ENCODE results near the gene GLT6D1. TPM values are rescaled to one million over a fixed set of nuclear protein-coding genes. Genes with fewer than 3 reads are reported as not detected.

The GLT6D1 gene
- total RNA-seq, 1 donor from 2014 or later, result not detected

DNA sequence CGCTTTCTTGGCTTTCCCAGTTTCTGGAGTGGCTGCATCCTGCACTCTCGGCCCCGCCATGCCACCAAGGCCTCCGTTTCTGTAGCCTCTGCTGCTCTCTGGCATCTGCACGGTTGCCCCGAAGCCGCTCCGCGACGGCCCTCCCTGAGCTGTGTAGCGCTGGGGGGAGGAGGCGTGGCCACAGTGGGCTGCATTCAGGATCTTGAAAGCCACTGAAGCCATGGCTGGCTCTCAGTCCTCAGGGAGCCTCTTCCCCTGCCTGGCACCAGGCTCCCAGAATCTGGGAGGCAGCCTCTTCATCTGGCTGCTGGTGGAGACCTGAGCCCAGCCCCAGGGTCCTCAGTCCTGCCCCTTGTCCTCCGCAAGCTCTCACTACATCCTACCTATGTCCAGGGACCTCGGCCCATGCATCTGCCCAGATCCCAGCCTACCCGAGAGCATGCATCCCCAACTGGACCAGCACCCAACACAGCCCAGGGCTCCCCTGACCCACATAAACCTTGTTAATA lies 52.7 kb downstream of the GLT6D1 start:
- H3K4me3 Mint-ChIP-seq (ENCODE audit: unreplicated experiment), result no peak overlapping the region
- Histone ChIP-seq H3K9me3 (ENCODE audit: insufficient read depth, low read depth, low read length) (peaks cover 3% of the 10 kb centered on the region), H3K4me2 (ENCODE audit: low read length) (no peak overlapping the region), H3K9ac (ENCODE audit: low read length) (no peak overlapping the region), H3K4me3 (ENCODE audit: insufficient read depth, low read depth, low read length) (no peak overlapping the region), H3K27ac (ENCODE audit: low read depth, low read length) (no peak overlapping the region), H3K36me3 (ENCODE audit: insufficient read depth, low read length) (no peaks in the 10 kb centered on the region), H3K79me2 (ENCODE audit: insufficient read depth, low read length) (no peaks in the 10 kb centered on the region), H3K27me3 (ENCODE audit: insufficient read depth, low read length) (no peaks in the 10 kb centered on the region), H4K20me1 (ENCODE audit: insufficient read depth, low read length) (no peaks in the 10 kb centered on the region), H3K4me1 (ENCODE audit: insufficient read depth, low read length) (no peaks in the 10 kb centered on the region), H2AFZ (ENCODE audit: low read depth, low read length) (no peak overlapping the region)
- H3K9me3 Mint-ChIP-seq (ENCODE audit: unreplicated experiment), result peaks cover 8% of the 10 kb centered on the region
- no peak for TF ChIP-seq EZH2 (IDR thresholded peaks at IDR 0.05; ENCODE audit: insufficient read depth, low read length)
- TF ChIP-seq, protein P1, sequence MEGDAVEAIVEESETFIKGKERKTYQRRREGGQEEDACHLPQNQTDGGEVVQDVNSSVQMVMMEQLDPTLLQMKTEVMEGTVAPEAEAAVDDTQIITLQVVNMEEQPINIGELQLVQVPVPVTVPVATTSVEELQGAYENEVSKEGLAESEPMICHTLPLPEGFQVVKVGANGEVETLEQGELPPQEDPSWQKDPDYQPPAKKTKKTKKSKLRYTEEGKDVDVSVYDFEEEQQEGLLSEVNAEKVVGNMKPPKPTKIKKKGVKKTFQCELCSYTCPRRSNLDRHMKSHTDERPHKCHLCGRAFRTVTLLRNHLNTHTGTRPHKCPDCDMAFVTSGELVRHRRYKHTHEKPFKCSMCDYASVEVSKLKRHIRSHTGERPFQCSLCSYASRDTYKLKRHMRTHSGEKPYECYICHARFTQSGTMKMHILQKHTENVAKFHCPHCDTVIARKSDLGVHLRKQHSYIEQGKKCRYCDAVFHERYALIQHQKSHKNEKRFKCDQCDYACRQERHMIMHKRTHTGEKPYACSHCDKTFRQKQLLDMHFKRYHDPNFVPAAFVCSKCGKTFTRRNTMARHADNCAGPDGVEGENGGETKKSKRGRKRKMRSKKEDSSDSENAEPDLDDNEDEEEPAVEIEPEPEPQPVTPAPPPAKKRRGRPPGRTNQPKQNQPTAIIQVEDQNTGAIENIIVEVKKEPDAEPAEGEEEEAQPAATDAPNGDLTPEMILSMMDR (IDR thresholded peaks at IDR 0.05; ENCODE audit: insufficient read depth, low read depth, low read length), result no peak
- DNase-seq (ENCODE audit: low read depth) (no peak), FAIRE-seq (no peak)
- no peaks in the 10 kb centered on the region for H3K36me3 Mint-ChIP-seq (ENCODE audit: low read depth, unreplicated experiment)
- no peak overlapping the region for H3K27ac Mint-ChIP-seq (ENCODE audit: unreplicated experiment)
- peaks cover 43% of the 10 kb centered on the region for H3K27me3 Mint-ChIP-seq (ENCODE audit: low read depth, unreplicated experiment)
- no peaks in the 10 kb centered on the region for H3K4me1 Mint-ChIP-seq (ENCODE audit: low read depth, unreplicated experiment)

DNA sequence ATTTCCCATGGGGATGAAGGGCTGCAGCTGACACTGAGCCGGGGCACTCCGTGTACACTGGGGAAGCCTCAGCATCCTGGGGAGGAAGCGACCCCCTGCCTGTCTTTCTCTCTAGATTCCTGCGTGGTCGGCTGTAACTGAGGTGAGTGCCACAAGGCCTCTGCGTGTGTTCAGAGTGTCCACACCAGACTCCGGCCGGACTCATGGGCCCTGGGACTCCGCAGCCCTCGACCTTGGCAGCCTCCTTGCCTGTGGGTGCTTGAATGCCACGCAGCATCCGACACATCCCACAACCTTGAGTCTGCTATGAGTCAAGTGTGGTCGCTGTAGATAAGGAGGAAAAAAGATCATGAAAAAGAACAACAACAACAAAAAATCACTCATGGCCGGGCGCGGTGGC lies 54.4 kb downstream of the GLT6D1 start:
- Mint-ChIP-seq H3K27ac (ENCODE audit: unreplicated experiment) (no peak overlapping the region), H3K36me3 (ENCODE audit: low read depth, unreplicated experiment) (no peaks in the 10 kb centered on the region)
- H3K27ac ChIP-seq (ENCODE audit: low read depth, low read length), result no peak overlapping the region

GRCh38 chr9:135584371-135584770 lies 55.0 kb downstream of the GLT6D1 start:
- Mint-ChIP-seq H3K27ac (ENCODE audit: unreplicated experiment) (no peak overlapping the region), H3K9me3 (ENCODE audit: unreplicated experiment) (peaks cover 9% of the 10 kb centered on the region), H3K4me1 (ENCODE audit: low read depth, unreplicated experiment) (no peaks in the 10 kb centered on the region), H3K4me3 (ENCODE audit: unreplicated experiment) (no peak overlapping the region), H3K27me3 (ENCODE audit: low read depth, unreplicated experiment) (peaks cover 24% of the 10 kb centered on the region), H3K36me3 (ENCODE audit: low read depth, unreplicated experiment) (no peaks in the 10 kb centered on the region)
- H3K9ac ChIP-seq (ENCODE audit: low read length), result no peak overlapping the region
- H3K4me1 ChIP-seq (ENCODE audit: insufficient read depth, low read length), result no peaks in the 10 kb centered on the region
- no peaks in the 10 kb centered on the region for H3K36me3 ChIP-seq (ENCODE audit: insufficient read depth, low read length)
- H4K20me1 ChIP-seq (ENCODE audit: insufficient read depth, low read length), result no peaks in the 10 kb centered on the region
- H3K4me3 ChIP-seq (ENCODE audit: insufficient read depth, low read depth, low read length), result no peak overlapping the region
- DNase-seq (ENCODE audit: low read depth) (no peak), FAIRE-seq (no peak)
- no peak overlapping the region for H3K4me2 ChIP-seq (ENCODE audit: low read length)
- TF ChIP-seq, protein P1 (IDR thresholded peaks at IDR 0.05; ENCODE audit: insufficient read depth, low read depth, low read length), result no peak
- no peak for TF ChIP-seq EZH2 (IDR thresholded peaks at IDR 0.05; ENCODE audit: insufficient read depth, low read length)
- no peaks in the 10 kb centered on the region for H3K27me3 ChIP-seq (ENCODE audit: insufficient read depth, low read length)
- H2AFZ ChIP-seq (ENCODE audit: low read depth, low read length), result no peak overlapping the region
- no peak overlapping the region for H3K27ac ChIP-seq (ENCODE audit: low read depth, low read length)
- H3K9me3 ChIP-seq (ENCODE audit: insufficient read depth, low read depth, low read length), result peaks cover 3% of the 10 kb centered on the region
- H3K79me2 ChIP-seq (ENCODE audit: insufficient read depth, low read length), result no peaks in the 10 kb centered on the region

More for the DNA sequence above, 54.4 kb downstream of the GLT6D1 start:
- H3K4me2 ChIP-seq (ENCODE audit: low read length), result no peak overlapping the region
- H2AFZ ChIP-seq (ENCODE audit: low read depth, low read length), result no peak overlapping the region
- H3K27me3 ChIP-seq (ENCODE audit: insufficient read depth, low read length), result no peaks in the 10 kb centered on the region
- H3K9ac ChIP-seq (ENCODE audit: low read length), result no peak overlapping the region
- H3K36me3 ChIP-seq (ENCODE audit: insufficient read depth, low read length), result no peaks in the 10 kb centered on the region
- no peak for FAIRE-seq
- no peak overlapping the region for H3K4me3 ChIP-seq (ENCODE audit: insufficient read depth, low read depth, low read length)
- H3K9me3 ChIP-seq (ENCODE audit: insufficient read depth, low read depth, low read length), result peaks cover 3% of the 10 kb centered on the region
- Mint-ChIP-seq H3K4me3 (ENCODE audit: unreplicated experiment) (no peak overlapping the region), H3K4me1 (ENCODE audit: low read depth, unreplicated experiment) (no peaks in the 10 kb centered on the region), H3K9me3 (ENCODE audit: unreplicated experiment) (peaks cover 9% of the 10 kb centered on the region), H3K27me3 (ENCODE audit: low read depth, unreplicated experiment) (peaks cover 29% of the 10 kb centered on the region)
- no peaks in the 10 kb centered on the region for H3K4me1 ChIP-seq (ENCODE audit: insufficient read depth, low read length)
- DNase-seq (ENCODE audit: low read depth), result no peak
- H4K20me1 ChIP-seq (ENCODE audit: insufficient read depth, low read length), result no peaks in the 10 kb centered on the region
- TF ChIP-seq EZH2 (IDR thresholded peaks at IDR 0.05; ENCODE audit: insufficient read depth, low read length), result no peak
- TF ChIP-seq, protein P1 (IDR thresholded peaks at IDR 0.05; ENCODE audit: insufficient read depth, low read depth, low read length), result no peak
- H3K79me2 ChIP-seq (ENCODE audit: insufficient read depth, low read length), result no peaks in the 10 kb centered on the region

Data from astrocyte (in vitro differentiated cells and primary cell).